Esophagus (tissue), 2 donors: Measurements from ENCODE around the gene LRP2. TPM values are rescaled to one million over a fixed set of nuclear protein-coding genes. Genes with fewer than 3 reads are reported as not detected.
"Not testable (repeated sequence)": the region's sequence is repeated elsewhere in the genome, so short reads cannot be mapped to it uniquely, and the experiment has no call there.

Experiments used
- H3K27ac ChIP-seq, 2 donors: one replicate each; pipeline ENCODE4 v1.5.1; 2013; ENCODE audit warnings: low read depth in 2 of 2, mild to moderate bottlenecking in 2 of 2, inconsistent platforms in 1 of 2, low read length in 1 of 2, moderate library complexity in 1 of 2
- H3K27me3 ChIP-seq, 2 donors: one replicate each; pipeline ENCODE4 v1.6.1; 2013; ENCODE audit warnings: low read length in 2 of 2, control low read depth in 1 of 2, mild to moderate bottlenecking in 1 of 2; ENCODE audit not compliant: insufficient read depth in 2 of 2, control insufficient read depth in 1 of 2
- H3K36me3 ChIP-seq, 2 donors: one replicate each; pipeline ENCODE4 v1.6.1; 2013; ENCODE audit warnings: low read length in 1 of 2; ENCODE audit not compliant: control insufficient read depth in 2 of 2, insufficient read depth in 2 of 2
- H3K4me1 ChIP-seq, 2 donors: one replicate each; pipeline ENCODE4 v1.6.1; 2013; ENCODE audit warnings: low read length in 1 of 2; ENCODE audit not compliant: control insufficient read depth in 2 of 2, insufficient read depth in 2 of 2
- H3K4me3 ChIP-seq, 2 donors: one replicate each; pipeline ENCODE4 v1.5.1; 2013; ENCODE audit warnings: low read length in 2 of 2, mild to moderate bottlenecking in 2 of 2, low read depth in 1 of 2, moderate library complexity in 1 of 2
- H3K9me3 ChIP-seq, 2 donors: one replicate each; pipeline ENCODE4 v1.6.1; 2013; ENCODE audit warnings: mild to moderate bottlenecking in 2 of 2, low read depth in 1 of 2, low read length in 1 of 2, moderate library complexity in 1 of 2; ENCODE audit not compliant: control insufficient read depth in 2 of 2, insufficient read depth in 1 of 2
- WGBS, 2 donors: extraction: QIAGEN DNeasy Blood & Tissue Kit; methylation state at CpG; one replicate each; pipeline ENCODE4 v1.1.7; 2013; 5-methylcytosine and 5-hydroxymethylcytosine counted together
- polyA plus RNA-seq, 2 donors: library from polyadenylated mRNA; stranded (reverse); fragments of 200-250 nt; gene quantifications; one replicate each; pipeline ENCODE4 v1.2.3, GENCODE V29; 2013
- donor health status: healthy with polysubstance abuse.
- donor health status: Bipolar disorder and iron deficiency.

LRP2 gene
- polyA plus RNA-seq, 2 donors, result not detected

DNA sequence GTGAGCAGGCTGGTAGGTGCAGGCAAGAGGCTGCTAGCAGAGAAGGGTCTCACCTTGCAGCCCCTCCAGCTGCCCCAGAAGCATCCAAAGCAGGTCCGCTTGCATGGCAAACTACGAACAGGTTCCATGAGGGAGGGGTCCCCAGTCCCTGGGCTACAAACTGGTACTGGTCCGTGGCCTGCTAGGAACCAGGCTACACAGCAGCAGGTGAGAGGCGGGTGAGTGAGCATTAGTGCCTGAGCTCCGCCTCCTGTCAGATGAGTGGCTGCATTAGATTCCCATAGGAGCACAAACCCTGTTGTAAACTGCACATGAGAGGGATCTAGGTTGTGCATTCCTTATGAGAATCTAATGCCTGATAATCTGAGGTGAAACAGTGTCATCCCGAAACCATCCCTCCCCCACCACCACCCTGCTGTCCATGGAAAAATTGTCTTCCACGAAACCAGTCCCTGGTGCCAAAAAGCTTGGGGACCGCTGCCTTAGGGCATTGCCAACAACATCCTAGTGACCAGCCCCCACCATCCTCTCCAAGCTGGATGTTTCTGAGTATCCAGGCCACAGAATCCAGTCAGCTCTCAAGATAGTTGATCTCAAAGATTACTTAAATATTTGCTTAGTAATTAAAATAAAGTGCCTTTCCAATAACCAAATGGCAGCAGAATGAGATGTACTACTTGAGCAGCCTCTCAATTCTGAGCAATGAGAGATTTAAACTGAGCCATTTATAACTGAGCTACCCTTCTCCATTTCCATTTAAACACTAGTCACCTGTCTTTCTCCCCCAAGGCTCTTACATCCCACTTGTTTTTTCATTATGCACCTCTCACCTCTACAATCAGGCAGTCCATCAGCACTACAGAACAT, 32.4 kb downstream of the LRP2 start:
- 80 to 88% methylated on average over 8 of the region's 8 CpGs for WGBS, 2 donors
- no peak overlapping the region for H3K27ac ChIP-seq
- H3K4me1 ChIP-seq, result no peaks in the 10 kb centered on the region

DNA sequence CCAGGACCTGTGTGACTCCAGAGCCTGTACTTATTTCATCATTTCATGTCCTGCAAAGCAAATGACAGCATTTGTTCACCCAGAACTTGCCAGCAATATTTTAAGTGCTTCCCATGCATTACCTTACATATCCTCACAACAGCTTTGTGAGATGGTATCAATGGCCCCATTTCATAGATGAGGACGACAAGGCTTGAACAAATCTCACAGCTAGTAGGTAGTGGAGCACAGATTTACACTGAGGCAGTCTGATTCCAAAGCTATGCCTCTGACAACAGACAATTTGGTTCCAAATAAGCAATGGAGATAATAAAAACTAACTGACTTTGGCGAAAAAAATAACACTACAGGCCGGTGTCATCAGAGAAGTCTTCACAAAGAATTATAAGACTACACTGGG, 33.5 kb downstream of the LRP2 start:
- Histone ChIP-seq H3K27me3 (no peaks in the 10 kb centered on the region), H3K9me3 (no peaks in the 10 kb centered on the region), H3K4me1 (no peaks in the 10 kb centered on the region), H3K27ac (no peak overlapping the region), H3K36me3 (no peaks in the 10 kb centered on the region), H3K4me3 (no peak overlapping the region)
- 91 to 92% methylated on average over 3 of the region's 3 CpGs for WGBS, 2 donors

More for the DNA sequence above, 32.4 kb downstream of the LRP2 start:
- Histone ChIP-seq H3K36me3 (no peaks in the 10 kb centered on the region), H3K4me3 (no peak overlapping the region), H3K9me3 (no peaks in the 10 kb centered on the region), H3K27me3 (no peaks in the 10 kb centered on the region)

DNA sequence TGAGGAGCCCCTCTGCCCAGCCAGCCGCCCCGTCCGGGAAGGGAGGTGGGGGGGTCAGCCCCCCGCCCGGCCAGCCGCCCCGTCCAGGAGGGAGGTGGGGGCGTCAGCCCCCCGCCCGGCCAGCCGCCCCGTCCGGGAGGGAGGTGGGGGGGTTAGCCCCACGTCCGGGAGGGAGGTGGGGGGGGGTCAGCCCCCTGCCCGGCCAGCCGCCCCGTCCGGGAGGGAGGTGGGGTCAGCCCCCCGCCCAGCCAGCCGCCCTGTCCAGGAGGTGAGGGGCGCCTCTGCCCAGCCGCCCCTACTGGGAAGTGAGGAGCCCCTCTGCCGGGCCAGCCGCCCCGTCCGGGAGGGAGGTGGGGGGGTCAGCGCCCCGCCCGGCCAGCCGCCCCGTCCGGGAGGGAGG, 34.5 kb downstream of the LRP2 start:
- not testable (repeated sequence) for H3K4me3 ChIP-seq, H3K27ac ChIP-seq, H3K4me1 ChIP-seq, H3K36me3 ChIP-seq, H3K27me3 ChIP-seq, H3K9me3 ChIP-seq
- WGBS, 2 donors, result 89 to 94% methylated on average over 6 to 28 of the region's 33 CpGs

DNA sequence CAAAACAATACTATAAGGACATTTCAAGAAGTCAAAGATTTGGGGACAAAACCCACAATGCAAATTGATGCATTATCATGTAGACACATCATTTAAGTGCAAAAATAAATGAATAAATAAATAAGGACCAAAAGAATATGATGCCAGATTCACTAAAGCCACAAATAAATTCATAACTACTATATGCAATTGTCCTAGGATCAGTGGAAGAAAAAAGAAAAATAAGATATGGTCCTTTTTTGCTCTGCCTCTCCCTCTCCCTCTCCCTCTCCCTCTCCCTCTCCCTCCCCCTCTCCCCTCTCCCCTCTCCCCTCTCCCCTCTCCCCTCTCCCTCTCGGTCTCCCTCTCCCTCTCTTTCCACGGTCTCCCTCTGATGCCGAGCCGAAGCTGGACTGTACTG, 36.4 kb downstream of the LRP2 start:
- H3K27ac ChIP-seq, H3K9me3 ChIP-seq, H3K4me3 ChIP-seq, H3K36me3 ChIP-seq, H3K4me1 ChIP-seq, H3K27me3 ChIP-seq: not testable (repeated sequence)
- no CpG with 5 or more reads among the region's 4 CpGs for WGBS, 2 donors

DNA sequence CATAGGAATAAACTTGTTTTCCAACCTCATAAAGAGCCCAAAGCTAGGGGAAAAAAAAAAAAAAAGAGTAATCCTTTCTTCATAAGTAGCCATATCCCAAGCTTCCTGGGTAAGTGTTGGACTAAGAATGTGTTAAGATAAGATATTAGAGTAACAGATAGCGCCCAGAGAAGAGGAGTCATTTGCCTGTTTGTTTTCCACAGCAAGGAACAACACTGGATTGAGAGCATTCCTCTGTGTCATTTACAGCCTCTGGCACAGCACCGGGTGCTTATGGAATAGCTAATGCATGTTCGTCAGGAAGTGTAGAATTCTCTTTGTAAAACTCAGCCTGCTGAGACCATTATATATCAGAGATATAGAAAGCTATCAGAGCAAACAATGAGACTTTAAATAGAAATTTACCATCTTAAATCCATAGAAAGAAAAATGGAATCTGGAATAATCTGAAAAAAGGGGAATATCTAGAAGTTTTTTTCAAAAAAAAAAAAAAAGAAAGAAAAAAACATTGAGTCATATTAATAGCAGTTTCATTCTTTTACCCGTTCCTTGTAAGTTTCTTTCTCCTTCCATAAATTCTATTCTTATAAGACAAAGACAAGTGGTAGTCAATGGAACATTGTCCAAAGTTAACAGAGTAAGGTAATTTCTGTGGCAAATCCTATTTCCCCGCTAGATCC, 37.6 kb downstream of the LRP2 start:
- Histone ChIP-seq H3K9me3 (no peaks in the 10 kb centered on the region), H3K27ac (no peak overlapping the region), H3K36me3 (no peaks in the 10 kb centered on the region), H3K4me1 (no peaks in the 10 kb centered on the region), H3K4me3 (no peak overlapping the region), H3K27me3 (no peaks in the 10 kb centered on the region)
- 48 to 51% methylated on average over 5 of the region's 5 CpGs for WGBS, 2 donors

DNA sequence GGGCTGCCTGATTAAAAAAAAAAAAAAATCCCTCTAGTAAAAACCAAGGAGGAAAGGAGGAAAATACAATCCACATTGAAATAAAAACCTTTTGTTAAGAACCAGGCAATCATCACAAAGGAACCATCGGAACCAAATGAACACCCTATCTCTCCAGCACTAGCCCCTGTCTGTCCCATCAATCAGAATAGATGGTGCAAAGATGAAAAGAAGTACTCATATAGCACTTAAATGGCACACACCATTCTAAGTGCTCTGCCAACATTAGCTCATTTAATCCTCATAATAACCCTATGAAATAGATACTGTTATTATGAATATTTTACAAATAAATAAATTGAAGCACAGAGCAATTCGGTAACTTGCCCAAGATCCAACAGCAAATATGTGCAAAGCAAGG, 38.5 kb downstream of the LRP2 start:
- Histone ChIP-seq H3K27me3 (no peaks in the 10 kb centered on the region), H3K4me1 (no peaks in the 10 kb centered on the region), H3K36me3 (no peaks in the 10 kb centered on the region), H3K4me3 (no peak overlapping the region), H3K9me3 (no peaks in the 10 kb centered on the region), H3K27ac (no peak overlapping the region)
- 67 to 77% methylated on average over 2 of the region's 2 CpGs for whole genome bisulfite sequencing, 2 donors

DNA sequence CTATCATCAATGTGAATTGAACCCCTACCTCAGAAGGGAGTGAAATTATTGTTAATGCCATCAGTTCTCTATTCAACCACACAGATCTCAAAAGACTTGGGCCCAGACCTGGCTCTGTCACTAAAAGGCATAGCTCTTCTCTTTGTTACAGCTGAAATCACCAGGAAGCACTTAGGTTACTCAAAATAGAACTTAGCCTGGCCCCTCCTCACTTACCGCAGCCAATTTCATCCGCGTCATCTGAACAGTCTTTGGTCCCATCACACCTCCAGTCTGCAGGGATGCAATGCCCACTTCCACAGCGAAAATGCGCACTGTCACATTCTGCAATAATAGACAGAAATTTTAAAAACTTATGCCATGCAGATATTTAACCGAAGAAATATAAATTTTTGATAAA, 41.8 kb downstream of the LRP2 start:
- no peaks in the 10 kb centered on the region for H3K27me3 ChIP-seq
- H3K36me3 ChIP-seq, result no peaks in the 10 kb centered on the region
- no peaks in the 10 kb centered on the region for H3K9me3 ChIP-seq
- H3K4me3 ChIP-seq, result no peak overlapping the region
- H3K4me1 ChIP-seq, result no peaks in the 10 kb centered on the region
- WGBS, 2 donors, result 92 to 93% methylated on average over 6 of the region's 6 CpGs
- no peak overlapping the region for H3K27ac ChIP-seq

DNA sequence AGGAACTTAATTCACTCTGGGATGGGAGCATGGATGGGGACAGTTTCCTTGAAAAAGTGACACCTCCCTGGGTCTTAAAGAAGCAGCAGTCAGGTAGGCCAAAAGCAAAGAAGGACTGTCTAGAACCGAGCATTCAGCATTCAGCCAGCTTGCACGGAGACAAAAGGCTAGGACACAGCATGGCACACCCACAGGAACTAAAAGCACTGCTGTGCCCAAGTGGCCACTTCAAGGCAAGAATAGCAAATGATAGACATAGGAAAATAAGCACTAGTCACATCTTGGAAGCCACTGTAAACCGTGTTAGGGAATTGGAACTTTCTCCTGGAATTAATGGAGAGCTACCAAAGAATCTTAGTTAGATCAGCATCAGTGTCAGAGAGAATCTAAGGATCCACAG, 47.0 kb downstream of the LRP2 start:
- Histone ChIP-seq H3K27ac (no peak overlapping the region), H3K27me3 (no peaks in the 10 kb centered on the region), H3K4me1 (no peaks in the 10 kb centered on the region), H3K4me3 (no peak overlapping the region), H3K9me3 (no peaks in the 10 kb centered on the region), H3K36me3 (no peaks in the 10 kb centered on the region)
- WGBS, 2 donors, result 78 to 83% methylated on average over 3 of the region's 3 CpGs

DNA sequence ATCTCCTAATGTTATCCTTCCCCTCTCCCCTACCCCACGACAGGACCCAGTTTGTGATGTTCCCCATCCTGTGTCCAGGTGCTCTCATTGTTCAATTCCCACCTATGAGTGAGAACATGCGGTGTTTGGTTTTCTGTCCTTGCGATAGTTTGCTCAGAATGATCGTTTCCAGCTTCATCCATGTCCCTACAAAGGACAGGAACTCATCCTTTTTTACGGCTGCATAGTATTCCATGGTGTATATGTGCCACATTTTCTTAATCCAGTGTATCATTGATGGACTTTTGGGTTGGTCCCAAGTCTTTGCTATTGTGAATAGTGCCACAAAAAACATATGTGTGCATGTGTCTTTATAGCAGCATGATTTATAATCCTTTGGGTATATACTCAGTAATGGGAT, 54.0 kb downstream of the LRP2 start:
- not testable (repeated sequence) for H3K27ac ChIP-seq, H3K36me3 ChIP-seq, H3K27me3 ChIP-seq, H3K4me1 ChIP-seq, H3K4me3 ChIP-seq, H3K9me3 ChIP-seq
- WGBS, 2 donors, result 88 to 92% methylated on average over 5 of the region's 5 CpGs

DNA sequence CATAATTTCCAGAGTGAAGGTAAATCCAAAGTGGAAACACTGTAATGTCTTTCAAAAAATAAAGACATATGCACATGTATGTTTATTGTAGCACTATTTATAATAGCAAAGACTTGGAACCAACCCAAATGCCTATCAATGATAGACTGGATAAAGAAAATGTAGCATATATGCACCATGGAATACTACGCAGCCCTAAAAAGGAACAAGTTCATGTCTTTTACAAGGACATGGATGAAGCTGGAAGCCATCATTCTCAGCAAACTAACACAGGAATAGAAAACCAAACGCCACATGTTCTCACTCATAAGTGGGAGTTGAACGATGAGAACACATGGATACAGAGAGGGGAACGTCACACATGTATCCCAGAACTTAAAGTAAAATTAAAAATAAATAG, 57.6 kb downstream of the LRP2 start:
- not testable (repeated sequence) for H3K27ac ChIP-seq, H3K9me3 ChIP-seq, H3K27me3 ChIP-seq, H3K36me3 ChIP-seq, H3K4me3 ChIP-seq, H3K4me1 ChIP-seq
- WGBS, 2 donors, result 91 to 93% methylated on average over 4 of the region's 4 CpGs
